Measurements from ENCODE around the gene SELENOO. TPM values are rescaled to one million over a fixed set of nuclear protein-coding genes. Genes with fewer than 3 reads are reported as not detected.

Gene SELENOO
- total RNA-seq, 2 experiments from 2014 or later: 34.0 to 44.2 TPM

GRCh38 chr22:50262973-50263617, 62.3 kb downstream of the SELENOO start:
- POLR2A ChIA-PET: no interaction called here
- H4K20me1 ChIP-seq (ENCODE audit: insufficient read depth, low read length): no peaks in the 10 kb centered on the region
- no TSS peak for BruUV-seq (replicated peaks)
- peak overlapping the region; percentile 83 for H3K4me2 ChIP-seq (ENCODE audit: low read length)
- H3K4me1 ChIP-seq (ENCODE audit: insufficient read depth, low read length, poor library complexity, severe bottlenecking): peaks cover 30% of the 10 kb centered on the region
- peaks cover under 1% of the 10 kb centered on the region; the same call in 1 of the 2 replicates for H3K36me3 ChIP-seq (ENCODE audit: insufficient read depth, low read length)
- CTCF ChIA-PET (ENCODE audit: unreplicated experiment): interaction anchor here (0.6 kb wide), 1 partner anchor 58 kb away, joined by 3 read pairs; no protein-coding TSS in a partner anchor
- no peaks in the 10 kb centered on the region for H3K9me3 ChIP-seq (ENCODE audit: low read length)
- TF ChIP-seq EZH2phosphoT487 (IDR thresholded peaks at IDR 0.05; ENCODE audit: borderline replicate concordance, low read depth, low read length) (no peak), CTCF (conservative IDR thresholded peaks at IDR 0.05; ENCODE audit: low read length) (no peak)
- H3K79me2 ChIP-seq (ENCODE audit: insufficient read depth, low read depth, low read length): peaks cover 15% of the 10 kb centered on the region
- intact Hi-C loops (cut with micrococcal nuclease; ENCODE audit: unreplicated experiment): no loop called here
- H3K27ac ChIP-seq (ENCODE audit: low read depth, low read length, poor library complexity, severe bottlenecking): peak overlapping the region; percentile 63
- DNase-seq (ENCODE audit: low spot score): no peak
- no peak overlapping the region for H3K4me3 ChIP-seq (ENCODE audit: low read depth, low read length, poor library complexity, severe bottlenecking)
- no peak overlapping the region for H2AFZ ChIP-seq (ENCODE audit: low read length)
- no peaks in the 10 kb centered on the region for H3K9me2 ChIP-seq (ENCODE audit: insufficient read depth, low read length)

DNA sequence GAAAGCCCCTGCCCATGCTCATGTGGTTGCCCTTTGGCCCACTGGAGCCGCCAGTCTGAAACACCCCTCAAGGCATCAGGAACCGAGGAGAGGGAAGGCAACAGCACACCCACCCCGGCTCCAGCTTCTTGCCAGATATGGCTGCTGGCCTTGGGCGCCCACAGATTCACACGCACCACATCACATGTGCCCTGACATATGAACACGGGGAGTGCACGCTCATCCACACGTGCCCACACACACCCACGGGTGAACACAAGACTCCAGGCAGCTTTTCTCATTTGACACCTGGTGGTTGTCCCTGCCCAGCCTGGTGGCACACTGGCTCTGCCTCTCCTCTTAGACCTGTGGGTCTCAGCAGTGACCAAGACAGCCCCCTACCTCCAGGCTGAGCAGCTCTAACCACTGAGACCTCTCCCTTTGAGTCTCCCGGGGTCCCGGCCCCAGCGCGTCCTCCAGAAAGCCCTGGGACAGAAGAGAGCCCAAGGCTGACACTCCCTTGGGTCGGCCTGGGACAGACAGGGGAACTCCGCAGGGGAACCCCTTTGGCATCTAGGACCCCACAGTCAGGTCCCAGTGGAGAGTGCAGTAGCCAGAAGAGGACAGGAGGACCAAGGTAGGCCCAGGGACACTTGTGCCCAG, 63.4 kb downstream of the SELENOO start:
- Histone ChIP-seq H3K4me3 (ENCODE audit: low read depth, low read length, poor library complexity, severe bottlenecking) (no peak overlapping the region), H3K4me2 (ENCODE audit: low read length) (no peak overlapping the region), H3K4me1 (ENCODE audit: insufficient read depth, low read length, poor library complexity, severe bottlenecking) (peaks cover 42% of the 10 kb centered on the region), H3K36me3 (ENCODE audit: insufficient read depth, low read length) (no peaks in the 10 kb centered on the region), H2AFZ (ENCODE audit: low read length) (no peak overlapping the region), H3K9me3 (ENCODE audit: low read length) (no peaks in the 10 kb centered on the region), H4K20me1 (ENCODE audit: insufficient read depth, low read length) (no peaks in the 10 kb centered on the region), H3K27ac (ENCODE audit: low read depth, low read length, poor library complexity, severe bottlenecking) (no peak overlapping the region), H3K79me2 (ENCODE audit: insufficient read depth, low read depth, low read length) (peaks cover 15% of the 10 kb centered on the region), H3K9me2 (ENCODE audit: insufficient read depth, low read length) (no peaks in the 10 kb centered on the region)
- intact Hi-C loops (cut with micrococcal nuclease; ENCODE audit: unreplicated experiment): no loop called here
- no peak for DNase-seq (ENCODE audit: low spot score)
- no peak for TF ChIP-seq EZH2phosphoT487 (IDR thresholded peaks at IDR 0.05; ENCODE audit: borderline replicate concordance, low read depth, low read length)
- no peak for TF ChIP-seq CTCF (conservative IDR thresholded peaks at IDR 0.05; ENCODE audit: low read length)
- BruUV-seq (replicated peaks): no TSS peak
- POLR2A ChIA-PET: no interaction called here
- CTCF ChIA-PET (ENCODE audit: unreplicated experiment): interaction anchor here (0.6 kb wide), 1 partner anchor 40 kb away, joined by 3 read pairs; no protein-coding TSS in a partner anchor

All from OCI-LY7 (cell line).